Kidney (tissue), 14 donors: ENCODE measurements around the gene GSK3A. TPM values are rescaled to one million over a fixed set of nuclear protein-coding genes. Genes with fewer than 3 reads are reported as not detected.

Experiments used
- DNase-seq, 5 donors: peaks; one replicate each; pipeline ENCODE4 v3.0.0-alpha.2; 2013 to 2020
- FAIRE-seq: peaks from 2 replicates; lab custom pipeline; 2012; peaks lifted over from hg19 to GRCh38; lab: Jason Lieb, UNC
- H3K27ac ChIP-seq, 2 donors: one replicate each; pipeline ENCODE4 v1.7.0; 2013; ENCODE audit warnings: low read depth in 2 of 2, low read length in 2 of 2, inconsistent platforms in 1 of 2
- H3K27me3 ChIP-seq: one replicate; pipeline ENCODE4 v1.7.1; 2013; ENCODE audit warnings: low read length, inconsistent platforms; ENCODE audit not compliant: control insufficient read depth, insufficient read depth
- H3K36me3 ChIP-seq, 3 donors: one replicate each; pipeline versions ENCODE4 v1.7.0 to v1.7.1; 2013; ENCODE audit warnings: low read length in 3 of 3, control low read depth in 1 of 3, inconsistent platforms in 1 of 3; ENCODE audit not compliant: insufficient read depth in 3 of 3, control insufficient read depth in 2 of 3
- H3K4me1 ChIP-seq, 3 donors: one replicate each; pipeline versions ENCODE4 v1.7.0 to v1.7.1; 2013; ENCODE audit warnings: low read length in 3 of 3, inconsistent platforms in 1 of 3, low read depth in 1 of 3; ENCODE audit not compliant: control insufficient read depth in 2 of 3, insufficient read depth in 2 of 3
- H3K4me3 ChIP-seq, 3 donors: one replicate each; pipeline versions ENCODE4 v1.7.0 to v1.8.1; 2013; ENCODE audit warnings: low read length in 3 of 3, control low read depth in 1 of 3, inconsistent platforms in 1 of 3
- H3K9ac ChIP-seq, 3 donors: one replicate each; pipeline versions ENCODE4 v1.7.0 to v1.7.1; 2013; ENCODE audit warnings: low read length in 3 of 3, control low read depth in 1 of 3, inconsistent platforms in 1 of 3
- H3K9me3 ChIP-seq, 3 donors: one replicate each; pipeline versions ENCODE4 v1.7.0 to v1.7.1; 2013; ENCODE audit warnings: low read length in 3 of 3, control low read depth in 1 of 3, inconsistent platforms in 1 of 3; ENCODE audit not compliant: control insufficient read depth in 2 of 3, insufficient read depth in 1 of 3
- CTCF ChIP-seq: IDR thresholded peaks from 3 replicates; pipeline ENCODE4 v1.5.1; 2012; ENCODE audit warnings: mild to moderate bottlenecking, moderate library complexity, borderline replicate concordance; ENCODE audit not compliant: insufficient read depth; ENCODE audit errors: extremely low read depth
- intact Hi-C: fragments of 100-400 bp; cut with DNase I; formaldehyde crosslinking; loops from one replicate; pipeline ENCODE4 v1.11.1; 2022
- polyA plus RNA-seq: library from polyadenylated mRNA; stranded (reverse); fragments of 350-450 nt; fragmentation: Illumina TruSeq; extraction: RNeasy Lipid Tissue Mini Kit (QIAGEN cat#74804); gene quantifications from one replicate; pipeline ENCODE4 v1.2.3, GENCODE V29; 2014; ENCODE audit warnings: low read depth, low replicate concordance; ENCODE audit not compliant: insufficient read depth
- total RNA-seq: library from RNA; stranded (reverse); fragmentation: NEBNext Ultra II Directional; extraction: Animal tissue kit (Norgen Biotek cat#: 25700); gene quantifications from one replicate; pipeline ENCODE4 v1.2.1, GENCODE V29; 2021
- donor health status: control.
- donor health status: control.
- donor health status: control.
- donor health status: control.
- donor health status: control.
- donor health status: DM: yes; HTN: yes; CAD: no.
- donor health status: Normal renal cell carcinoma (clear cell type).

Gene GSK3A
- total and polyA plus RNA-seq, 2 donors from 2014 or later = 39.2 to 57.3 TPM

- Histone ChIP-seq H3K4me3 (no peak overlapping the region), H3K36me3 (peaks cover 0 to 68% (median 40%) of the 10 kb centered on the region in 3 donors), H3K9me3 (no peaks in the 10 kb centered on the region), H3K9ac (no peak overlapping the region), H3K27me3 (no peaks in the 10 kb centered on the region), H3K4me1 (peaks cover 0 to 4% (median 0%) of the 10 kb centered on the region in 3 donors), H3K27ac (no peak overlapping the region)
- intact Hi-C loops = no loop called here
- DNase-seq (peak in 2 of 5 donors; percentile 15 to 26), FAIRE-seq (no peak)
- no peak for TF ChIP-seq CTCF
Measured at GRCh38 chr19:42203700-42204099, 38.7 kb downstream of the GSK3A start.

- Histone ChIP-seq H3K36me3 (peaks cover 0 to 58% (median 36%) of the 10 kb centered on the region in 3 donors), H3K9ac (no peak overlapping the region), H3K4me3 (no peak overlapping the region), H3K4me1 (peaks cover 0 to 4% (median 0%) of the 10 kb centered on the region in 3 donors), H3K9me3 (no peaks in the 10 kb centered on the region), H3K27me3 (no peaks in the 10 kb centered on the region), H3K27ac (no peak overlapping the region)
- TF ChIP-seq CTCF = no peak
- peak in 1 of 5 donors; percentile 20 for DNase-seq
- intact Hi-C loops = no loop called here
- FAIRE-seq = no peak
Measured at GRCh38 chr19:42202290-42202880, 40.0 kb downstream of the GSK3A start.

- no peak overlapping the region for H3K27ac ChIP-seq
- H3K4me3 ChIP-seq = no peak overlapping the region
- no peak for FAIRE-seq
- no peaks in the 10 kb centered on the region for H3K9me3 ChIP-seq
- H3K9ac ChIP-seq = no peak overlapping the region
- peaks cover 0 to 56% (median 29%) of the 10 kb centered on the region in 3 donors for H3K36me3 ChIP-seq
- no peaks in the 10 kb centered on the region for H3K27me3 ChIP-seq
- peaks cover 0 to 4% (median 0%) of the 10 kb centered on the region in 3 donors for H3K4me1 ChIP-seq
- DNase-seq = peak in 1 of 5 donors; percentile 70
- TF ChIP-seq CTCF = no peak
- intact Hi-C loops = no loop called here
Measured at GRCh38 chr19:42201489-42202289, 40.7 kb downstream of the GSK3A start.
